Osteoblast (primary cell): ENCODE measurements around the gene TENM4. TPM values are rescaled to one million over a fixed set of nuclear protein-coding genes. Genes with fewer than 3 reads are reported as not detected.

Source experiments
- DNase-seq: peaks from one replicate; pipeline ENCODE4 v3.0.0; 2011; ENCODE audit warnings: low spot score, mixed read lengths; ENCODE audit not compliant: insufficient read length; ENCODE audit errors: missing footprints
- H2AFZ ChIP-seq: 2 replicates; pipeline ENCODE4 v1.6.0; 2011; ENCODE audit warnings: mild to moderate bottlenecking, low read length
- H3K27ac ChIP-seq: 2 replicates; pipeline ENCODE4 v1.5.1; 2011; ENCODE audit warnings: mild to moderate bottlenecking, low read depth, low read length, moderate library complexity
- H3K27me3 ChIP-seq: 2 replicates; pipeline ENCODE4 v1.6.0; 2012; ENCODE audit warnings: mild to moderate bottlenecking, control low read depth, inconsistent platforms, low read length, moderate library complexity; ENCODE audit not compliant: insufficient read depth
- H3K36me3 ChIP-seq: 2 replicates; pipeline ENCODE4 v1.5.1; 2011; ENCODE audit warnings: mild to moderate bottlenecking, low read length, control low read depth, moderate library complexity; ENCODE audit not compliant: insufficient read depth
- H3K4me1 ChIP-seq: 2 replicates; pipeline ENCODE4 v1.5.1; 2011; ENCODE audit warnings: mild to moderate bottlenecking, low read length, control low read depth, moderate library complexity; ENCODE audit not compliant: insufficient read depth
- H3K4me2 ChIP-seq: 2 replicates; pipeline ENCODE4 v1.6.0; 2011; ENCODE audit warnings: mild to moderate bottlenecking, low read length; ENCODE audit not compliant: insufficient read depth
- H3K4me3 ChIP-seq: fragments of 200-600 bp; sonication (generic); 3 replicates; pipeline ENCODE4 v1.5.1; 2012; ENCODE audit warnings: mild to moderate bottlenecking, low read length, inconsistent platforms; ENCODE audit not compliant: insufficient read depth
- H3K79me2 ChIP-seq: 2 replicates; pipeline ENCODE4 v1.6.0; 2012; ENCODE audit warnings: mild to moderate bottlenecking, low read length, control low read depth, inconsistent platforms; ENCODE audit not compliant: insufficient read depth
- H3K9me3 ChIP-seq: 2 replicates; pipeline ENCODE4 v1.5.1; 2011; ENCODE audit warnings: low read depth, low read length, control low read depth
- H4K20me1 ChIP-seq: 2 replicates; pipeline ENCODE4 v1.6.0; 2012; ENCODE audit warnings: mild to moderate bottlenecking, low read length, control low read depth; ENCODE audit not compliant: insufficient read depth
- total RNA-seq: library from RNA; depleted of rRNA; stranded (reverse); fragments of >200 nt; gene quantifications from 2 replicates; pipeline ENCODE4 v1.2.3, GENCODE V29; 2012
- TF ChIP-seq, protein P1 (sequence below): IDR thresholded peaks from 2 replicates; pipeline ENCODE4 v1.5.1; 2011; ENCODE audit warnings: mild to moderate bottlenecking, low read depth, low read length, moderate library complexity; ENCODE audit errors: extremely low read depth

Gene TENM4
- total RNA-seq, 1 donor, result 63.3 TPM

DNA sequence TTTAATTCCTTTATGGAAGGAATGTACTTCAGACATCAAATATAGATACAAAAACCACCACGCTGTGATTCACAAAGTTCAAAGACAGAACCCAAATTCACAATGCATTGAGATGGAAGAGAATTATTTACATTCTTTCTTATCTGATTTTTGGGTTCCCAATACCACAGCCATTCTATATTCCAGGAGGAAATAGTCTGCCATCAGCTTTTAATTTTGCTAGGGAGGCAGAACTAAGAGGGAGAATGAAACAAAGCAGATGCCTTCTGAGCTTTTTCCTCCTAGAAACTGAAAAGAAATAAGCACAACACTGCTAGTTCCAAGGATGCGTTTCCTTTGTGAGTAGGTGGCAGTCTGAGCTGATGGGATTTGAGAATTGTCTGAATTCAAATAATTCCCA is 583.1 kb downstream of the TENM4 start:
- TF ChIP-seq, protein P1, sequence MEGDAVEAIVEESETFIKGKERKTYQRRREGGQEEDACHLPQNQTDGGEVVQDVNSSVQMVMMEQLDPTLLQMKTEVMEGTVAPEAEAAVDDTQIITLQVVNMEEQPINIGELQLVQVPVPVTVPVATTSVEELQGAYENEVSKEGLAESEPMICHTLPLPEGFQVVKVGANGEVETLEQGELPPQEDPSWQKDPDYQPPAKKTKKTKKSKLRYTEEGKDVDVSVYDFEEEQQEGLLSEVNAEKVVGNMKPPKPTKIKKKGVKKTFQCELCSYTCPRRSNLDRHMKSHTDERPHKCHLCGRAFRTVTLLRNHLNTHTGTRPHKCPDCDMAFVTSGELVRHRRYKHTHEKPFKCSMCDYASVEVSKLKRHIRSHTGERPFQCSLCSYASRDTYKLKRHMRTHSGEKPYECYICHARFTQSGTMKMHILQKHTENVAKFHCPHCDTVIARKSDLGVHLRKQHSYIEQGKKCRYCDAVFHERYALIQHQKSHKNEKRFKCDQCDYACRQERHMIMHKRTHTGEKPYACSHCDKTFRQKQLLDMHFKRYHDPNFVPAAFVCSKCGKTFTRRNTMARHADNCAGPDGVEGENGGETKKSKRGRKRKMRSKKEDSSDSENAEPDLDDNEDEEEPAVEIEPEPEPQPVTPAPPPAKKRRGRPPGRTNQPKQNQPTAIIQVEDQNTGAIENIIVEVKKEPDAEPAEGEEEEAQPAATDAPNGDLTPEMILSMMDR, result no peak
- Histone ChIP-seq H4K20me1 (no peaks in the 10 kb centered on the region), H2AFZ (no peak overlapping the region)

DNA sequence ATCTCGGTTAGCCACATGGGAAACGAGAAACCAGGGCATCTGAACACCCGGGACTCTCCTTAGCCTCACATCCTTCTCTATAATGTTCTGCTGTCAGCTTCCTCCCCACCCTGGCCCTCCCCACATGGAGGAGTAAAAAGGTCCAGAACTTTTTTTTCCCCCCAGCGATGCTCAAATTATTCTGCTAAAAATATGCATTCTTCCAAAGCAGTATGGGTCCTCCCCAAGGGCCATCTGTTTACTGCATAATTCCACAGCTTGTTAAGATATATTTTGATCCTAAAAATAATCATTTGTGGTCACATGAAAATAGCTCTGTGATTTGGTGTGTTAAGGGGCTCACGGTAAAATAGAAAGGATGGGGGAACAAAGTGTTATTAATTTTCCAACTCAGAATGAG is 584.6 kb downstream of the TENM4 start:
- no peaks in the 10 kb centered on the region for H3K9me3 ChIP-seq
- no peak overlapping the region for H3K4me2 ChIP-seq
- TF ChIP-seq, protein P1, result no peak
- no peak for DNase-seq
- H4K20me1 ChIP-seq, result no peaks in the 10 kb centered on the region
- no peak overlapping the region for H3K27ac ChIP-seq
- H3K4me3 ChIP-seq, result no peak overlapping the region
- no peaks in the 10 kb centered on the region for H3K27me3 ChIP-seq
- H3K4me1 ChIP-seq, result no peaks in the 10 kb centered on the region
- H3K79me2 ChIP-seq, result no peaks in the 10 kb centered on the region
- H2AFZ ChIP-seq, result no peak overlapping the region
- no peaks in the 10 kb centered on the region for H3K36me3 ChIP-seq

More for the DNA sequence above, 583.1 kb downstream of the TENM4 start:
- Histone ChIP-seq H3K4me1 (no peaks in the 10 kb centered on the region), H3K79me2 (no peaks in the 10 kb centered on the region), H3K36me3 (no peaks in the 10 kb centered on the region), H3K4me3 (no peak overlapping the region), H3K27me3 (no peaks in the 10 kb centered on the region), H3K27ac (no peak overlapping the region), H3K9me3 (no peaks in the 10 kb centered on the region), H3K4me2 (no peak overlapping the region)
- no peak for DNase-seq

DNA sequence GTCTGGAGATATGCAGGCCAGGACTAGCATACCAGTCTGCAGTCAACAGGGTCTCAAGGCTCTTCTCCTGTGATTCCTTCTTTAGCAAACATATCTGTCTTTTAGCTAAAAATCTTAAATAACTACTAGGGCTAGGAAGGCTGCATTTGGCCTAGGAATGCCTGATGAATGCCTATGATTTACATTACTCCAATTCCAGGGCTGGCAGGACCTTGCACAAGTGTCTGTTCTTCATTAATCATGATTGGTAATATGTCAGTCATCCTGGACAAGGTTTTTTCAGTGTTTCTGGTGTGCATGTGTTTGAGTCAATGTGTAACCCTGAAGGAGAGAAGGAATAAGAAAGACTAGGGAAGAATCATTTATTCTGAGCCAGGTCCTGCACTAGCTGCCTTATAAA is 585.7 kb downstream of the TENM4 start:
- TF ChIP-seq, protein P1, result no peak
- no peak for DNase-seq

DNA sequence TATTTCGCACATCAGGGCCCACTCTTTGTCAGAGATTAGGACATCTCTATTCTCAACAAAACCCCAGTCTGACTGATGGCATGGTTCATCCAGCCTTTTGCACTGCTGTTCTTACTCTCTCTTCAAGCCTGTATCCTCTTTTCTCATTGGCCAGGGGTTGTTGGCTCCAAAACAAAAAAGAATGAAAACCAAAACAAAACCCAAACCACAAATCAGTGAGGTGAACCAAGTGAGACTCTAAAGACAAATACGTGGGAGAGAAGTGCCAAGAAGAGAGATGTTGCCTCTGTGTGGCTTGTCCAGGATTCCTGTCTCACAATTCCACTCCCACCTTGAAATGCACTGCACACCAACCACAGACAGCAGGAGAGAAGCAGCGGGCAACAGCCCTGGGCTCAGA is 587.3 kb downstream of the TENM4 start:
- H3K4me3 ChIP-seq, result no peak overlapping the region

More for the DNA sequence above, 585.7 kb downstream of the TENM4 start:
- H4K20me1 ChIP-seq, result no peaks in the 10 kb centered on the region
- H3K27ac ChIP-seq, result no peak overlapping the region
- H3K36me3 ChIP-seq, result no peaks in the 10 kb centered on the region
- no peaks in the 10 kb centered on the region for H3K27me3 ChIP-seq
- H2AFZ ChIP-seq, result no peak overlapping the region
- no peaks in the 10 kb centered on the region for H3K79me2 ChIP-seq
- H3K9me3 ChIP-seq, result no peaks in the 10 kb centered on the region
- no peak overlapping the region for H3K4me3 ChIP-seq
- H3K4me2 ChIP-seq, result no peak overlapping the region
- H3K4me1 ChIP-seq, result no peaks in the 10 kb centered on the region

More for the DNA sequence above, 587.3 kb downstream of the TENM4 start:
- no peaks in the 10 kb centered on the region for H4K20me1 ChIP-seq
- TF ChIP-seq, protein P1, result no peak
- H3K79me2 ChIP-seq, result no peaks in the 10 kb centered on the region
- H2AFZ ChIP-seq, result no peak overlapping the region
- no peak overlapping the region for H3K4me2 ChIP-seq
- no peaks in the 10 kb centered on the region for H3K36me3 ChIP-seq
- no peak for DNase-seq
- H3K27ac ChIP-seq, result no peak overlapping the region
- no peaks in the 10 kb centered on the region for H3K4me1 ChIP-seq
- no peaks in the 10 kb centered on the region for H3K27me3 ChIP-seq
- H3K9me3 ChIP-seq, result no peaks in the 10 kb centered on the region
